Ovary (tissue), 9 donors: ENCODE results near the gene EDN3. TPM values are rescaled to one million over a fixed set of nuclear protein-coding genes. Genes with fewer than 3 reads are reported as not detected.

Experiments used
- DNase-seq, 5 donors: peaks; one replicate each; pipeline ENCODE4 v3.0.0-alpha.2; 2019 to 2020
- H3K27ac ChIP-seq, 2 donors: fragments of 200-600 bp; one replicate each; pipeline versions ENCODE4 v1.5.1 to v1.8.0; 2019 to 2022
- H3K27me3 ChIP-seq: fragments of 200-600 bp; one replicate; pipeline ENCODE4 v1.8.0; 2022
- H3K36me3 ChIP-seq: fragments of 200-600 bp; sonication (generic); one replicate; pipeline ENCODE4 v1.5.1; 2019
- H3K4me1 ChIP-seq: one replicate; pipeline ENCODE4 v1.8.1; 2013; ENCODE audit warnings: mild to moderate bottlenecking, moderate library complexity; ENCODE audit not compliant: insufficient read depth
- H3K4me3 ChIP-seq: fragments of 200-600 bp; sonication (generic); one replicate; pipeline ENCODE4 v1.5.1; 2017
- H3K9me3 ChIP-seq, 2 donors: fragments of 200-600 bp in 1 of 2; sonication (generic) in 1 of 2; one replicate each; pipeline versions ENCODE4 v1.5.1 to v1.8.1; 2013 to 2019; ENCODE audit warnings: mild to moderate bottlenecking in 1 of 2, moderate library complexity in 1 of 2
- EP300 ChIP-seq: sonication (generic); formaldehyde crosslinking; IDR thresholded peaks from one replicate; pipeline ENCODE4 v1.6.1; 2017; ENCODE audit warnings: antibody characterized with exemption
- POLR2A ChIP-seq: fragments of 450-650 bp; IDR thresholded peaks from one replicate; pipeline ENCODE4 v1.6.1; 2017; ENCODE audit warnings: antibody characterized with exemption, mild to moderate bottlenecking, moderate library complexity
- WGBS, 3 donors: extraction: QIAGEN DNeasy Blood & Tissue Kit in 1 of 3; methylation state at CpG; one replicate each; pipeline versions ENCODE4 v1.1.5 to v1.1.7; 2013 to 2017; 5-methylcytosine and 5-hydroxymethylcytosine counted together
- intact Hi-C, 4 donors: fragments of 100-400 bp; cut with DNase I; formaldehyde crosslinking; loops; one replicate each; pipeline versions ENCODE4 v1.11.0 to v1.15.1; 2022 to 2023
- polyA plus RNA-seq, 2 donors: library from polyadenylated mRNA; stranded (reverse); fragments of 200-250 nt in 1 of 2; fragments of 350-450 nt in 1 of 2; fragmentation: Illumina TruSeq in 1 of 2; extraction: RNeasy Lipid Tissue Mini Kit (QIAGEN cat#74804) in 1 of 2; gene quantifications; one replicate each; pipeline ENCODE4 v1.2.3, GENCODE V29; 2013 to 2014
- total RNA-seq, 7 donors: library from RNA; depleted of rRNA in 2 of 7; stranded (reverse); fragments of >200 nt in 2 of 7; fragmentation: NEBNext Ultra II Directional in 3 of 7; extraction: Animal tissue kit (Norgen Biotek cat#: 25700) in 3 of 7; gene quantifications; one replicate each; pipeline versions ENCODE4 v1.1.0 to v1.2.4, GENCODE V29; 2016 to 2023
- TF ChIP-seq, protein P1 (sequence below), 3 donors: fragments of 450-650 bp in 2 of 3; fragments of 200-600 bp in 1 of 3; IDR thresholded peaks; one replicate each; pipeline versions ENCODE4 v1.5.1 to v1.8.0; 2016 to 2022; ENCODE audit warnings: antibody characterized with exemption in 3 of 3, mild to moderate bottlenecking in 1 of 3
- donor health status: DM: no; HTN: no; CAD: no; lungs with moderate emphysema.
- donor health status: DM: no; HTN: no; CAD: no.
- donor health status: Bipolar disorder and iron deficiency.
- donor health status: DM: yes; HTN: yes; CAD: no.
- donor health status: DM: no; HTN: no; CAD: no.
- donor health status: DM: yes; HTN: yes; CAD: no.

Gene EDN3
- total and polyA plus RNA-seq, 9 donors, result 0.18 to 6.4 (median 0.57) TPM; not detected in 2

DNA sequence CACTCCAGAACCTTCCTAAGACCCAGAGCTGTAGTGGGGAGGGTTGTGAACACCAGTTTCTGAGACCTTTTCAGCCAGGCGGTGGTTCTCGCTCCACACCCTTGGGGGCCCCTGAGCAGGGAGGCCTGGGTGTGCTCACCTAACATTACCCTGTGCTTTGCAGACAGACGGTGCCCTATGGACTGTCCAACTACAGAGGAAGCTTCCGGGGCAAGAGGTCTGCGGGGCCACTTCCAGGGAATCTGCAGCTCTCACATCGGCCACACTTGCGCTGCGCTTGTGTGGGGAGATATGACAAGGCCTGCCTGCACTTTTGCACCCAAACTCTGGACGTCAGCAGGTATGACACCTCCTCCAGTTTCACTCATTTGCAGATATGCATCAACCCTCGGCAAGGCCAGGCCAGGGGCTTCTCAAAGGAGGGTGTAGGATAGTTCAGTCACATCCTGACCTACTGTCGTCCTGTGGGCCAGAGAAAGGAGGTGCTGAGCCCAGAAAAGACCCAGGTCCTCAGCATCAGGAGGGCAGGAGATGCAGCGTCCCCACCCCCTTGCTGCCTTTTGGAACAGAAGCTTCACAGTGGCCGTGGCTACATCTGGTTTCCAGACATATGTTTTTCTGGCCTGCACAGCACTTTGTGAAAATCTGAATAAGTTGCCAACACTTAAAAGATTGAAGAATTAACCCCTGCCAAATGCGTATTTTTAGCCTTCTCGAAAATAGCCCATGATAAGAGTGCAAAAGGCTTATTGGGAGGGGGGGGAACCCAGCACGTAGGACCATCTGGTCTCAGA is 20.6 kb downstream of the EDN3 start:
- WGBS, 3 donors, result 46 to 59% (median 47%) methylated on average over 14 to 16 of the region's 16 CpGs
- intact Hi-C loops, result no loop called here
- H3K27me3 ChIP-seq, result no peaks in the 10 kb centered on the region
- DNase-seq, result no peak
- no peak overlapping the region for H3K4me3 ChIP-seq
- no peaks in the 10 kb centered on the region for H3K36me3 ChIP-seq
- no peaks in the 10 kb centered on the region for H3K4me1 ChIP-seq
- no peaks in the 10 kb centered on the region for H3K9me3 ChIP-seq
- TF ChIP-seq, protein P1, sequence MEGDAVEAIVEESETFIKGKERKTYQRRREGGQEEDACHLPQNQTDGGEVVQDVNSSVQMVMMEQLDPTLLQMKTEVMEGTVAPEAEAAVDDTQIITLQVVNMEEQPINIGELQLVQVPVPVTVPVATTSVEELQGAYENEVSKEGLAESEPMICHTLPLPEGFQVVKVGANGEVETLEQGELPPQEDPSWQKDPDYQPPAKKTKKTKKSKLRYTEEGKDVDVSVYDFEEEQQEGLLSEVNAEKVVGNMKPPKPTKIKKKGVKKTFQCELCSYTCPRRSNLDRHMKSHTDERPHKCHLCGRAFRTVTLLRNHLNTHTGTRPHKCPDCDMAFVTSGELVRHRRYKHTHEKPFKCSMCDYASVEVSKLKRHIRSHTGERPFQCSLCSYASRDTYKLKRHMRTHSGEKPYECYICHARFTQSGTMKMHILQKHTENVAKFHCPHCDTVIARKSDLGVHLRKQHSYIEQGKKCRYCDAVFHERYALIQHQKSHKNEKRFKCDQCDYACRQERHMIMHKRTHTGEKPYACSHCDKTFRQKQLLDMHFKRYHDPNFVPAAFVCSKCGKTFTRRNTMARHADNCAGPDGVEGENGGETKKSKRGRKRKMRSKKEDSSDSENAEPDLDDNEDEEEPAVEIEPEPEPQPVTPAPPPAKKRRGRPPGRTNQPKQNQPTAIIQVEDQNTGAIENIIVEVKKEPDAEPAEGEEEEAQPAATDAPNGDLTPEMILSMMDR (IDR thresholded peaks at IDR 0.05), result no peak
- TF ChIP-seq EP300 (no peak), POLR2A (no peak)
- H3K27ac ChIP-seq, result no peak overlapping the region

DNA sequence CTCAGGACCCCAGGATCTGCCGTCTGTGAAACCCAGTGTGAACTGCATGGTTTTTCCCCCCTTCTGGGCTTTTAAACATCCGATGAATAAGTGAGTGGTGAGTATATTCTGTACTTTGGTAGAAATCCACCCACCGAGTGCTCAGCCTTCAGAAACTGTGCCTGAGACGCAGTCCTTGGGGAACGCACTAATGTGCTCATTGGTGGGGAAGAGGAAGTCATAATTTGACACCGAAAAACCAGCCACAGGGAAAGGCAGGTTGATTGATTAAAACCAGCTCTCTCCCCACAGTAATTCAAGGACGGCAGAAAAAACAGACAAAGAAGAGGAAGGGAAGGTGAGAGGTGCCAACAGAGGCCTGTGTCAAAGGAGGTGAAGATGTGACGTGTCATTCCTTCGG is 21.7 kb downstream of the EDN3 start:
- no peak overlapping the region for H3K27ac ChIP-seq
- no peak for DNase-seq
- H3K4me3 ChIP-seq, result no peak overlapping the region
- no peaks in the 10 kb centered on the region for H3K4me1 ChIP-seq
- intact Hi-C loops, result no loop called here
- H3K9me3 ChIP-seq, result no peaks in the 10 kb centered on the region
- WGBS, 3 donors, result 69 to 78% (median 69%) methylated on average over 9 of the region's 9 CpGs
- no peaks in the 10 kb centered on the region for H3K36me3 ChIP-seq
- TF ChIP-seq EP300 (no peak), POLR2A (no peak)
- TF ChIP-seq, protein P1 (IDR thresholded peaks at IDR 0.05), result no peak
- H3K27me3 ChIP-seq, result no peaks in the 10 kb centered on the region

DNA sequence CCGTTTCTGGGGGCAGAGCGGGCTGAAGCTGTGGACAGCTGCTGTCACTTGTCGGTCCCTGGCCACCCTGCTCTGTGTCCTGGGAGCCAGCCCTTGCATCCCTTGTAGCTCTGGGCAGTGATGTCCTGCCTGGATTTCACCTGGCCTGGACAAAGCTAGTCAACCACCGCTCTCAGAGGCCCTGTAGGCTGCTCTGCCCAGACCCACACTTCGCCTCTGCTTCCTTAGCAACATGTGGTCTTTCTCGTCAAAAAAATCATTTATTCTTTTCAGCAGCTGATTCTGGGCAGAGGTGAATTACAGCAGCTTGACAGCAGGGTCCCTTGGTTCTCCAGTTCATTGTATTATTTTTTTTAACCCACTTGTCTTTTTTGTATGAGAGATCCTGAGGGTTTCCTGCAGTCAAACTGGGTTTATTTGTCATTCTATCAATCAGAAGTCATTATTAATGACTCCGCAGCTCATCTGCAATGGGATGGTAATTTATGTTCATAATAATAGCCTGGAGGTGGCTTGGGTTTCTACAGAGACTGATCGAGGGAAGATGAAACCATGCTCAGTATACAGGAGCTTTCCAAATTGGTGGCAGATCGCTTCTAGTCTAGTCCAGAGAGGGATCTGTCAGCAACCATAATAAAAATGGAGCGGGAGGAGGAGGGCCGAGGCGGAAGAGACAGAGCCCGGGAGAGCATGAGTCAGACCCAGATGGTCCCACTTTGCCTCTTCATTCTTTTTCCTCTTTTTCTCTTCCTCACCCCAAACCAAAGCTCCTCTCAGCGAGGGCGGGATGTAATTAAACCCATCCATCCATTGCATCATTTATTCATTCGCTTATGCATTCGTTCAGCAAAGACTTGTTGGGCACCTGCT is 22.4 kb downstream of the EDN3 start:
- H3K27ac ChIP-seq, result no peak overlapping the region
- no peaks in the 10 kb centered on the region for H3K4me1 ChIP-seq
- intact Hi-C loops, result no loop called here
- TF ChIP-seq POLR2A (no peak), EP300 (no peak)
- TF ChIP-seq, protein P1 (IDR thresholded peaks at IDR 0.05), result no peak
- no peak for DNase-seq
- H3K36me3 ChIP-seq, result no peaks in the 10 kb centered on the region
- H3K9me3 ChIP-seq, result no peaks in the 10 kb centered on the region
- no peaks in the 10 kb centered on the region for H3K27me3 ChIP-seq
- 84 to 89% (median 87%) methylated on average over 17 of the region's 17 CpGs for WGBS, 3 donors
- no peak overlapping the region for H3K4me3 ChIP-seq

DNA sequence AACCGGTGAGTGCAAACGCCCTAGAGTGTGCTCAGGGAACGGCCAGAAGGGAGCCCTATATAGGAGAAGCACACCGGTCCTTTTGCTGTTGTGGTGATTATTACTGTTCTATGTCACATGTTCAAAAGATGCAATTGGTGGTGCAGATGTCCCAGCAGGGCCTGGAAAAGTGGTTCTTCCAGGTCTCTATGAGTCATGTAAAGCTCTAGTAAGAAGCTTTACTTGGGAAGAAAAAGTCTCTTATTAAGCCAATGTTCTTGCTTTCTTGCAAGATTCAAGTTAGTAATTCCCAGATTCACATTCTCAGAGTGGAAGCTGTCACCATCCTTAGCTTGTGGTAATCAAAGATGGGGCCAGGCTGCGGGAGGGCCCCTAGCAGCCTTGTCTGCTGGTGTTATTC is 23.3 kb downstream of the EDN3 start:
- 93 to 96% (median 93%) methylated on average over 5 of the region's 5 CpGs for WGBS, 3 donors
- H3K27me3 ChIP-seq, result no peaks in the 10 kb centered on the region

More for the DNA sequence above, 23.3 kb downstream of the EDN3 start:
- Histone ChIP-seq H3K36me3 (no peaks in the 10 kb centered on the region), H3K4me3 (no peak overlapping the region), H3K4me1 (no peaks in the 10 kb centered on the region), H3K9me3 (no peaks in the 10 kb centered on the region), H3K27ac (no peak overlapping the region)
- intact Hi-C loops, result no loop called here
- no peak for DNase-seq
- TF ChIP-seq, protein P1 (IDR thresholded peaks at IDR 0.05), result no peak
- TF ChIP-seq EP300 (no peak), POLR2A (no peak)
